IPS-18c (cell line): ENCODE data around the gene TBXA2R.

Source experiments
- H3K4me3 ChIP-seq: 2 replicates; pipeline ENCODE4 v1.7.0; 2013; ENCODE audit warnings: low read depth, mild to moderate bottlenecking, low read length, moderate library complexity; ENCODE audit not compliant: insufficient read depth
- H3K9me3 ChIP-seq: one replicate; pipeline ENCODE4 v1.6.1; 2013; ENCODE audit warnings: mild to moderate bottlenecking, low read length, moderate library complexity; ENCODE audit not compliant: control insufficient read depth, insufficient read depth

The TBXA2R gene

DNA sequence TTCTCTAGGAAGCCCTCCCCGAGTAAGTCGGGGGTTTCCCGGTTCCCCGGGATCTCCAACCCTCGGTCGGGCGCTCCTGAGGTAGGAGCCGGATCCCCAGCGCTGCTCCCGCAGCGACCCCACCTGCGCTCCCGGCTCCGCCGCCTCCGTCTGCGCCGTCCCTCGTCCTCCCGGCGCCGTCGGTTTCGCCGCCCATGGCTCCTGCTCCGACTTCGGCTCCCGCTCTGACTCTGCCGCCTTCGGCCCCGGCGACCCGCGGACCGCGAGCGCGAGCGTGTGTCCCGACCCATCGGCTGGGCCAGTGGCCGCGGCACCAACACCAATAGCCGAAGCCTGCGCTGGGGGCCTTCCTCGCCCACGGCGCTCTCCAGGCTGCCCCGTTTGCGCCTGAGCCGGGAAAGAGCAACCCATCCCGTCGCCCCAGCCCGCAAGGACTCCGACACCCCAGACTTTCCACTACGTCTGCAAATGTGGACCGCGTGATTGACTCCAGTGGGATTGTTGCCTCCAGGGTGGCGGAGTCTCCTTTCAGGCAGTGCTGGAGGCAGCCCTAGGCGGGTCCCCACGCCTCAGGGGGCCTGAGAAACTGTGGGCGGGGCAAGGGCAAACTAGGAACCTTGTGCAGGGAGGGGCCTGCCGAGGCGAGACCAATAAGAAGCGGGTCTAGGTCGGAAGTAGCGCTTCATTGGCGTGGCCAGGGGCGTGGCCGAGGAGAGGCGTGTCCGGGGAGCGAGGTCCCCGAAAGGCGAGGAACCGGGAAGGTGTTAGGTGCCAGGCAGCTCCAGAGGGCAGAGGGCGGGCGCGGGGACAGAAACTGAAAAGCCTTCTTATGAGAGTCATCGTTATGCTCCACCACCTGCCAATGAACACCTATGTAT is 20.0 kb upstream of the TBXA2R start, which contains the start of gene CACTIN:
Gene CACTIN, minus strand, starts transcription at position 318 of the 878 bp plus-strand sequence. Its CDS starts 28 bp downstream, at position 290.
- Histone ChIP-seq H3K4me3 (peak within 1 kb of the TSS; percentile 94), H3K9me3 (peaks cover 2% of the 10 kb centered on the region)

DNA sequence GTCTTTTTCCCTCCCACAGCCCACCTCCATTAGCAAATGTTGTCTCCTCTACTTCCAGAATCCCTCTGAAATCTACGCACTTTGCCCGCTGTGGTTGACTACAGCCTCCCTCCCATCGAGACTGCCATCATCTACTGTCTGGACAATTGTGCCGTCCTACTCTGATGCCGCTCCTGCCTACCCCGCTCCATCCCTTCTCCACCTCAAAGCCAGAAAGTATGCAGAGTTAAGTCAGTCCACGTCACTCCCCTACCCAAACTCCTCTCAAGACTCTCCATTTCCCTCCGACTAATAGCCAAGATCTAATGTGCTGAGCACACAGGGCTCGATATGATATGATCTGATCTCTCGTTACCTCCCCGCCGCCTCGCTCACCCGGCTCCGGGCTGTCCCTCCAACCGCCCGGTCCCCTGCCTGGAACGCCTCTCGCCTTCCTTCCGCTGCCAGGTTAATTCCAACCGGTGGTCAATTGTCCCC is 19.4 kb upstream of the TBXA2R start:
- H3K4me3 ChIP-seq: peak overlapping the region; percentile 94
- H3K9me3 ChIP-seq: peaks cover 2% of the 10 kb centered on the region

DNA sequence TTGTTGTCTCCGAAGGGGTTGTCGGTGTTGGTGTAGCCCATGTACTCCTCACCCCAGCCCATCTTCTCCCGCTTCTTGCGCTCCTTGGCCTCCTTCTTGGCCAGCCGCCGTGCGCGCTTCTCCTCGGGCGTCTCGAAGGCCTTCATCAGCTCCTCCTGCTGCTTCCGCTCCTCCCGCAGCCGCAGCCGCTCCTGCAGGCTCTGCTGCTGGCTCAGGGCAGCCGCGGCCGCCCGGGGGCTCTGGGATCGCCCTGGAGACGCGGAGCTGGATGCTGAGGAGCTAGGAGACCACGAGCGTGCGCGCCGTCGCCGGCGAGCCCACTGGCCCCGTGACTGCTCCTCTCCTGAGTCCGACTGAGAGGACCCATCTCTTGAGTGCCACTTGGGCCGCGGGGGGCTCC is 17.0 kb upstream of the TBXA2R start:
- Histone ChIP-seq H3K9me3 (peaks cover 2% of the 10 kb centered on the region), H3K4me3 (no peak overlapping the region)

DNA sequence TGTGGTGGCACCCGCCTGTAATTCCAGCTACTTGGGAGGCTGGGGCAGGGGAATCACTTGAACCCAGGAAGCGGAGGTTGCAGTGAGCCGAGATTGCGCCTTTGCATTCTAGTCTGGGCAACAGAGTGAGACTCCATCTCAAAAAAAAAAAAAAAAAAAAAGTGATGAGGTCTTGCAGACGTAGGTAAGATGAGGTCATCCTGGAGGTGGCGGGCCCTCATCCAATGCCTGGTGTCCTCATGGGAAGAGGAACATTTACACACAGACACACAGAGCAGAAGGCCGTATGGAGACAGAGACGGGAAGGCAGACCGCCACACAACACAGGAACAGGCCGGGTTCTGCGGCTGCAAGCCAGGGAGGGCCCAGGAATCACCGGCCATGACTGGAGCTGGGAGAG is 15.5 kb upstream of the TBXA2R start:
- Histone ChIP-seq H3K9me3 (peaks cover 2% of the 10 kb centered on the region), H3K4me3 (no peak overlapping the region)

DNA sequence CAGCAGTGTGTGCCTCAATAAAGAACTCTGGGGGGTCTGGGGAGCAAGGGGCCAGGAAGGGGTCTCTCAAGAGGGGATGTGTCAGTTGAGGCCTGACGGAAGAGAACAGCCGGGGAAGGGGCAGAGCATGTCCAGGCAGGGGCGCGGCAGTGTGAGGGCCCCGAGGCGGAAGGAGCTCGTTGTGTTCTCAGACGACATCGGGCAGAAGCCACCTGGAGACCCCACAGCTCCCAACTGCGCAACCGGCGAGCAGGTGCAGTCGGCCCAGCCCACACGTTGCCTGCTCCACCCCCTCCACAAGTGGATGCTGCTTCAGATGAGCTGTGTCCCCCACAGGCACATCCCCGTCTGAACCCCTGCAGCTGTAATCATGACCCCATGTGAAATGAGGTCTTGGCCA is 15.0 kb upstream of the TBXA2R start:
- Histone ChIP-seq H3K4me3 (no peak overlapping the region), H3K9me3 (peaks cover 2% of the 10 kb centered on the region)

DNA sequence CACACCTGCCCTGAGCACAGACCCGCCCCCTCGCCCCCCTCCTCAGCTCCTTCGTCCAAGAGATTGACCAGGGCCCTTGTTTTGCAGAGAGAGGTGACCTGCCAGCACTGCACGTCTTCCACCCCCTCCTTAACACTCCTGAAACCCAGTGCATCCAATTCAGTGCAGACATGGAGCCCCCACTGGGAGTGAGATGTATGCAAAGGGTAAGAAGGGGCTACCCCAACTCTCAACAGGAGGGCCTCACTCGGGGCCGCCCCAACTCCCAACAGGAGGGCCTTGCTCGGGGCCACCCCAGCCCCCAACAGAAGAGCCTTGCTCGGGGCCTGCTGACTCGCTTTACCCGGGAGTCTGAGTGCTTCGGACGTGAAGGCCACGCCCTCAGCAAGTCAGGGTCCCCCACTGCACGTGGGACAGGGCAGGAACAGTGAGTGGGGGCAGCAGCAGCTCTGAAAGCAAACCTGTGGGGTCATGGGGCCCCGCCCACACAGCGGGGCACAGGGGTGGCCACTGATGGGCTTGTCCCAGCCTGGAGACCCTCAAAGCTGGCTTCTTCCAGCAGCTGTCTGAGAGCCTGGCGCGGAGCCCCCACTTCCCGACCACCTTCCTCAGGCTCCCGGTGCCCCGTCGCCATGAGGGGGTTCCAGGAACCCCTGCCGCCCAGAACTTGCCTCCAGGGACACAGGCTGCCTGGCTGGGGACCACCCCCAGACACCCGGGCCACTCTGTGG is 14.3 kb upstream of the TBXA2R start:
- peaks cover 2% of the 10 kb centered on the region for H3K9me3 ChIP-seq

DNA sequence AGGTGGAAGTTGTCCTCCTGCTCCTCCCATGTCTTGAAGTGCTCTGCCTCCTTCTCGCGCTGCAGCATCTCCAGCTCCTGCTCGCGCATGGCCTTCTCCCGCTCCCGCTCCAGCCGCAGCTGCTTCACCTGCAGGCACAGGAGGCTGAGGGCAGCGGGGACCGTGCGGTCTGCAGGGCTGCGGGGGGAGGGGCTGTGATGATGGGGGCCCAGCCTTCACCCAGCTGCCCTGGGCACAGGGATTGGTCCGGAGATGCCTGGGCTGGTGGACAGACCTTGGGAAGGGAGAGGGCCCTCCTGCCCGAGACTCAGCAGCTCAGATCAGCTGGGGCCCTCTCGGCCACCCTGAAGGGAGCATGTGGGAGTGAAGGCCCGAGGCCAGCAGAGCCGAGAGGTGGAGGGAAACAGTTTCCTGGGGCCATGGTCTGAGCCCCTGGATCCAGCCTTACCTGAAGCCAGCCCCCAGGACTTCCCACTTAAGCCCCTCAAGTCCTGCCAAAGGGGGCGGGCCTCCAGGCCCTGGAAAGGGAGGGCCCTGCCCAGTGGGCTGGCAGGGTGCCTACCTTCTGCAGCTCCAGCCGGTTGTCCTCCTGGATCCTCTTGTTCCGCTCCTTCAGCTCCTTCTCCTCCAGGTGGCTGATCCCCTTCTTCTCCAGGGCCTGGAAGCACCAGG is 13.6 kb upstream of the TBXA2R start:
- Histone ChIP-seq H3K9me3 (peaks cover 2% of the 10 kb centered on the region), H3K4me3 (no peak overlapping the region)

More for the DNA sequence above, 14.3 kb upstream of the TBXA2R start:
- H3K4me3 ChIP-seq: no peak overlapping the region

DNA sequence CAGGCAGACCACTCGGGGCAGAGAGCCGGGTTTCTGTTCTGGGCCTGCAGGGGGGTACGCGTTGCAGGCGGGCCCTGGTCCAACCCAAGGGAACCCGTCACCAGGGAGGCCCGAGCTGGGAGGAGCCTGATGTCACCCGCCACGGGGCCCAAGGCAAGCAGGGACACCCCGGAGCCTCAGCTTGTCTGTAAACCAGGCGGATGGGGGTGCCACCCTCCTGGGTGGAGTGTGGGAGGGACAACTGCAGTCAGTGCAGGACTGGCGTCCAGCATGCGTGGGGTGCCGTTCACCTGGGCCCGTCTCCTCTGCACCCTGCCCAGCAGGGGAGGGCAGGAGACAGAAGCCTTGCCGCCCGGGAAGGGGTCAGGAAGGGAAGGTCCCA is 12.9 kb upstream of the TBXA2R start:
- Histone ChIP-seq H3K9me3 (no peaks in the 10 kb centered on the region), H3K4me3 (no peak overlapping the region)

DNA sequence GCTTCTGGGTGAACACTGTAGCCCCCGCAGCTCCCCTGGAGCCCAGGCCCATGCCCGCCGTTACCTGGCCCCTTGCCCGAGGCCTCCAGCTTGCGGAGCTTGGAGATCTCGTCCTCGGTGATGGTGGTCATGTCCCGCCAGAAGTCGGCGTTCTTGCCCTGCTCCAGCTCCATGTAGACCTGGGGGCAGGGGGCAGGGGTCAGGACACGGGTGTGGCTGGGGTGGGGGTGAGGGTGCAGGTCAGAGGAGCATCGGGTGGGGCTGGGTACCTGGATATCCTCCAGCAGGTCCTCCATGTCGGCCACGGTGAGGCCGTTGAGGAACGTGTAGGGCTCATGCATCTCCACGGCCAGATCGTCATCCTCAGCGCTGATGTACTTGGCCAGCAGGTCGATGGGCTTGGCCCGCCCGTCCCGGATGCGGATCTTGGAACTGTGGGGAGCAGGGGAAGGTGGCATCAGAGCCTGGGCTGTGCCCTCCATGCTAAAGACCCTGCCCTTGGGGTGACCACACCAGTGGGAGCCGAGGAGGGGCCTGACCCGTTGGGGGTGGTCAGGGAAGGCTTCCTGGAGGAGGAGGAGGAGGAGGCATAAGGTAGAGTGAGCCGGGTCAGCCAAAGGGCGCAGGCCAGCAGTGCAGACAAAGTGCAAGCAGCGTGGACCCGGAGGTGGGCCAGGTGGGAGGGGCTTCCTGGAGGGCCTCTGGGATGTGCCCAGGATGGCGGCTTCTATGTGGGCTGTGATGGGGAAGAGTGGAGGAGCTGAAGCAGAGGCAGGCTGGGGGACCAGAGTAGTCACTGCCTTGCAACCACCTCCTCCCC is 12.3 kb upstream of the TBXA2R start:
- Histone ChIP-seq H3K9me3 (no peaks in the 10 kb centered on the region), H3K4me3 (no peak overlapping the region)

DNA sequence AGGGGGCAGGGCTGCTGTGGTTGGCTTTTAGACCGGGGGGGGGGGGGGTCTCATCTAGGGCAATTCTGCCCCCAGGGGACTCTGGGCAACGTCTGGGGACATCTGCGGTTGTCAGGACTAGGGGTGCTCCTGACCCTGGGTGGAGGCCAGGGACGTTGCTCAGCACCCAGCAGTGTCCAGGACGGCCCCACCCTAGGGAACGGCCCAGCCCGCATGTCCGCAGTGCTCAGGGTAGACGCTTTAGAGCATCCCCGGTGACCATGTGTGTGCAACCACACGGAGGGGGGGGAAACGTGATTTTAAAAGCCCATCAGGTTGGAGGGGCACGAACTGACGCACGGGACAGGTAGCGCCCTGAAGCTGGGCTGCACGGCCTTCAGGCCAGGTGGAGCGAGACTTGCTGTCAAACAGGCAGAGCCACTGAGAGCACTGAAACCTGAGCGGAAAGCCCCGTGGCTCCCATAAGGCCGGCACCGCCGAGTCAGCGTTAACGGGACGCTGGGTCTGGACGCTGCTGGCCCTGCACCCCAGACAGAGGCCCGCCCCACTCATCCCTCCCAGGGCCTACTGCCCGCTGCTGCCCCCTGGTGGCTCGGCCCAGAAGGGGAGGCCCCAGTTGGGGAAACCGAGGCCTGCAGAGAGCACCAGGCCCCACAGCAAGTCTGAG is 11.6 kb upstream of the TBXA2R start:
- no peaks in the 10 kb centered on the region for H3K9me3 ChIP-seq
- no peak overlapping the region for H3K4me3 ChIP-seq

DNA sequence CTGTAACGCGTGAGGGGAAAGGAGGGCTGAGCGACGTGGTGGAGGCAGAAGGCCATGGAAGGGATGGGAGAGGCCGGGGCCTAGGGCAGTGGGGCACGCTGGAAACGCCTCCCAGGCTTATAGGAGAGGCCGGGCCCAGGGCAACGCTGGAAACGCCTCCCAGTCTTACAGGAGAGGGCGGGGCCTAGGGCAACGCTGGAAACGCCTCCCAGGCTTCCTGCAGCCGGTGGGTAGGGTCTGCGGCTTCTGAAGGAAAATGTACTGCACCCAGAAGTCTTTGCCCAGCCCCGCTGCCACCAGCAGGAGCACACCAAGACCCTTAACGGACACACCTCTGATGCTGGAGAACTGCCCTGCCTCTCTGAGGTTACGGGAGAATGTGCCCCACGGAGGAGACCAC is 10.8 kb upstream of the TBXA2R start:
- Histone ChIP-seq H3K4me3 (no peak overlapping the region), H3K9me3 (no peaks in the 10 kb centered on the region)

DNA sequence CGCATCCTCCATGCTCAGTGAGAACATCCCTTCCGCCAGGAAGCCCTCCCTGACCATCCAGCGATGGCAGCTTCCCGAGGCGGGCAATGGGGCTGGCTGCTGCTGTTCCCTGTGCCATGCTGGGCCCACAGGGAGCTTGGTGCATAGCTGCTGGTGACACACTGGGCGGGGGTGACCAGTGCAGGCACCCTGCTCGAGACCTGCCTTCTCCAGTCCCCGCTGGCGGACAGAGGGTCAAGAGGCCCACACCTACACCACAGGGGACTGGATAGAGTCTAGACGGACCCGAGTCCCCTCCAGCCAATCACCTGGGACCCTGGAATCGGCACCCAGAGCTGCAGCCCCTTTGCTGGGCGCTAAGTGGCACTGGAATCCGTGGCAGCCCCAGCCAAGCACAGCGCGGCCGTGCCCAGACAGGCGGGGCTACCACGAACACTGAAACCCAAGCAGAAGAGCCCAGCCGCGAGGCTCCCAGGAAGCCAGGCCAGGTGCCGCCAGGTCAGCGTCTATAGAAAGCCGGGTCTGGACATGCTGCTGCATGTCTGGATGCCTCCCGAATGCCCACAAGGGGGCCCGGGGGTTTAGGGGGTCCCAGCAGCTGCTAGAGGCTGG is 9.0 kb upstream of the TBXA2R start:
- Histone ChIP-seq H3K4me3 (no peak overlapping the region), H3K9me3 (no peaks in the 10 kb centered on the region)

DNA sequence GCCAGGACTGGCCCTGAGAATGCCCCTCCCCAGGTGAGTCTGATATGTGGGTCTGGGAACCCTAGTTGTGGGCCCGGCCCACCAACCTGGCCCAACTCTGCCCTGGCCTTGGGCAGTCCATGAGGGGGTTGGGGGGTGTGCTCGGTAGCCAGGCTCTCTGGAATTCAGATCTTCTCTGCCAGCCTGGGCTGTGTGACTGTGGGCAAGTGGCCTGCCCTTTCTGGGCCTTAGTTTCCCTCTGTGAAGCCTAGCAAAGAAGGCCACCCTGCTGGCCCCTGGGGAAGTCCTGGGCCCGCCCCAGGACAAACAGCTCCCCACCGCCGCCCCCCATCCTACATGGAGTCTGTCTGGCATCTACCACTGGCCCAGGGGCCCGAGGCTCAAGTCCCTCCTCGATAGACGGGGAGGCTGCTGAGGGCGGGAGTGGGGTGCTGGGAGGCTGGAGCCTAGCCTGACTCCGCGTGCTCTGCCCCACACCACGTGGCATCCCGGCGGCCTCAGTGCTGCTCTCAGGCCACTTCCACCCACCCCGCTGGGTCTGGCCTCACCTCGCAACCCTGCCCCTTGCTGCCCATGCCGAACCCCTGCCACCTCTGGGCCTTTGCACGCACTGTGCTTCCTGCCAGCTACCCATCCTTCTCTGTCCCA is 8.3 kb upstream of the TBXA2R start:
- Histone ChIP-seq H3K9me3 (no peaks in the 10 kb centered on the region), H3K4me3 (no peak overlapping the region)

DNA sequence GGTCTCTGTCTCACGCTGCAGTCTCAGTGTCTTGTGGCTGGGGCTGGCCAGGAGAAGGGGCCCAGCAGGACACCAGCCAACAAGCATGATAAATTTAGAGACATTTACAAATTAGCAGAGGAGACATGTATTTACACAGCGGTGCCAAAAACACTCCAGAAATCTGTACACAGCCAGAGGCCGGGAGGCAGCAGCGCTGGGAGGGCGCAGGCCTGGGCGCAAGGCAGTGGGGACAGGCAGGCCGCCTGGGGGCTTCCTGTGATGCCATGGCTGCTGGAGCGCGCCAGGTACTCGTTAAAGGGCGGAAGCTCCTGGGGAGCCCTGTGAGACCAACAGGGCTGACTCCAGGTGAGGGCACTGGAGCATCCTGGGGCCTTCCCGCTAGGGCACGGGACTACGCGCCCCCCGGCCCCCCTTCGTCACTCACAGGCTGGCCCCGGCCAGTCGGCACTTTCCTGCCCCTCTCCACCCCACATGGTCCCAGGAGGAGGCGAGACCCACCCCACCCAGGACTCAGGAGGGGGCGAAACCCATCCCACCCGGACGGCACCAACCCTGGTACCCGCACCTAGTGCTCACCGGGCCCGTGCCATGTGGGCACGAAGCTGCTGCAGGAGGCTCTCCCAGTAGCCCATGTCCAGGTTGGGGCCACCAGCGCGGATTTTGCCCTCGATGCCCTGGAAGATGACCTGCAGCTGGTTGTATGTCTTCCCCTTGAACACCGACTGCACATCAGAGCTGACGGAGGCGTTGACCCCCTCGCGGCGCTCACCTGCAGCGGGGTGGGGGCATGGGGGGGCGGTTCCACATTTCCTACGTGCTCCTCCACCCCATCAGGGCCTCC is 7.4 kb upstream of the TBXA2R start:
- Histone ChIP-seq H3K4me3 (no peak overlapping the region), H3K9me3 (no peaks in the 10 kb centered on the region)
